HG02884 (cell line): ENCODE results near the gene HEXIM2.

Experiments used
- ATAC-seq: cut with Tn5 transposase; IDR thresholded peaks from one replicate; pipeline ENCODE4 v1.9.1; 2021; ENCODE audit warnings: mild to moderate bottlenecking, moderate library complexity; ENCODE audit not compliant: unreplicated experiment

HEXIM2 gene

DNA sequence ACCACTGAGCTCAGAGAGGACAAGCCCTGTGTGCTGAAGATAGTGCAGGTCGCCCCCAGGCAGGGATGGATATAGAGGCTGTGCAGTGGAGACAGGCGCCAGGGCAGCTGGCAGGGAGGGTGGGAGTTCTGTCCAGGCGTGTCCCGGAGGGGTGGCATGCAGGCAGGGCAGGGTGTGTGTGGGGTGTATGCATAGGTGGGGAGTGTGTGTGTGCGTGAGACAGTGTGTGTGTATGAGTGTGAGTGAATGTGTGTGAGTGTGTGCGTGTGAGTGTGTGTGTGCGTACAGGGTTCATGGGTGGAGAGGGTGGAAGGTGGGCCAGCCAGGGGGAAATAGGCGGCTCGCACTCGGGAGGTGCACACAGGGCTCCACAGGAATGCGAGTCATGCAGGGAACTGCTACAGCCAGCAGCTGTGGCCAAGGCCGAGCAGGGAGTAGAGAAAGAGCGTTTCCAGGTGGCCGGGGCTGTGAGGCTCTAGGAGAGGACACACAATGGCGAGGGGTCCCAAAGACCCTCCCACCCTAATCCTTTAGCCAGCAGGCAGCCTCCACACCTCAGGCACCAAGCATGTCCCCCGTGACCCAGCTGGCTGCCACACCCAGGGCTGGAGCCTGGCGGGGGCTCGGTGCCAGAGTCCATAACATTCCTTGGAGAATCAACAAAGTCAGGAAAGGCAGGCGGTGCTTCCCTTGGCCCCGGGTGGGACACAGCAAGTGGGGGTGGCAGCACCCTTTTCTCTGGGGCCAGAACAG is 34.0 kb upstream of the HEXIM2 start:
- ATAC-seq, result no peak

DNA sequence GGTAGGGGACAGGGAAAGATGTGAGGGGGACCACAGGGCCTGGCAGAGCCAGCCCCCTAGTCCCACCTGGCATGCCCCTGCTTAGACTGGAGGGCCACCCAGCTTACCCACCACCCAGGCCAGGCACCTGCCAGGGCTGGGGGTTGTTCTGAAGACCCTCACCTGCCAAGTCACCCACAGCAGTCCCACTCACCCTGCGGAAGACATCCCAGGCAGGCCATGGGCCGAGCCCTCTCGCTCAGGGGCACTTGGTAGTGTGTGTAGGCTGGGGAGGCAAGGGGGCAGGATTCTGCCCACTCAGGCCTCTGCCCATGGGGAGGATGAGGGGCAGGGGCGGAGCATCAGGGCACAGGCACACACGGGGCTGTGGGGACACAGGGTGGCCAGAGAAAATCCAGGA is 33.3 kb upstream of the HEXIM2 start:
- ATAC-seq, result no peak

DNA sequence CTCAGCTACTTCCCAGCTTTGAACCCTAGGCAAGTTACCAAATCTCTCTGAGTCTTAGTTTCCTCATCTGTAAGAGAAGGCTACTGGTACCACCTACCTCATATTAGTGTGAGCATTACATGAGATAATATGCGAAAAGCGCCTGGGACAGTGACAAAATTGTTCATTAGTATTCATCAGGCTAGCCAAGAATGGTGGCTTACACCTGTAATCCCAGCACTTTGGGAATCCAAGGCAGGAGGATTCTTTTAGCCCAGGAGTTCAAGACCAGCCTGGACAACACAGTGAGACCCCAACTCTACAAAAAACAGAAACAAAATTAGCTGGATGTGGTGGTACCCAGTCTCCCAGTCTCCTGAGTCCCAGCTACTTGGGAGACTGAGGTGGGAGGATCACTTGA is 32.7 kb upstream of the HEXIM2 start:
- ATAC-seq, result no peak

DNA sequence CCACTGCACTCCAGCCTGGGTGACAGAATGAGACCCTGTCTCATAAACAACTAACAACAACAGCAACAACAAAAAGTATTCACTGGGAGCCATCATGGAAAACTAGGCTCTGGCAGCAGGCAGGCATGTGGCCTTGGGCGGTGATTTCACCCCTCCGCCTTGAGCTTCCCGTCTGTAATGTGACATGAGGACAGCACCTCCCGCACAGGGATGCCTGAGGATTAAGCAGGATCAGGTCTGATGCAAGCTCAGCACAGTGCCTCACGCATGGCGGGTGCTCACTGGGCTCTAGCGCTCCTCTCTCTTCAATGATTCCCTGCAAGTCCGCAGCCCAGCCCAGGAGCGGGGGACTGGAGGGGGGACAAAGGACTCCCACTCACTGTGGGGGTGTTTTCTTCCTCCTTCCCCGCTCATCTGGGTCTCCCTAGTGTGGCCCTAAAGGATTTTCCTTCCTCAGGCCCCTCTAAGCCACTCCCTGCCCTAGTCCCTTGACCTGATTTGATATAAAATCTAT is 32.2 kb upstream of the HEXIM2 start:
- no peak for ATAC-seq

DNA sequence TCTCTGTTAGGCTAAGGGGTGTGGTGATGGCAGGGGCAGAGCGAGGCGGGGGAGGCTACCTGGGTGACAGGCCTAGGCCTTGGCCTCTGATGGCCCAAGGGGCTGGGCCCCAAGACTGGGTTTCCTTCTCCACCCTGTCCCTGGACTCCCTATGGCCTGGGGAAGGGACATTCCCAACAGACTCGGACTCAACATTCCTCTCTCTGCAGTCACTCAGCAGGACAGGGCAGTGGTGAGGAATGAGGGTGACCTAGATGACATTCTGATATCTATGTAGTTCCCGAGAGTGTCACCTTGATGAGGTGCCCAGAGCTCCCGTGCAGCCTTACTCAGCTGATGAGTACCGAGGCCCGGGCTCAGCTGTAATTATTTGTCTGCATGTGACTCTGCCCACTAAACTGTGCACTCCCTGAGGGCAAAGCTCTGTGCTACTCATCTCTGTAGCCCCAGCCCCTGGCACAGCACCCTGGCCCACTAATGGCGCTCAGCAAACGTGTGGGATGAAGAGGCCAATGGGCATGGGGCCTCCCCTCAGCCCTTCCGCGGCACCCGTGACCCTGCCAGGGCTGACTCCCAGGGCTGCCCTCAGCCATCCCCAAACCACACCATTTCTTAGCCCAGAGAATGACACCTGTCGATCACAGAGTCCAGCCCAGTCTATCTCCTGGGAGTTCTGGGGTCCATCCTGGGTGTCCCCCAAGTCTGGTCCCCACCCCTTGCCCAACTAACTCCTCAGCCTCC is 31.6 kb upstream of the HEXIM2 start:
- no peak for ATAC-seq

DNA sequence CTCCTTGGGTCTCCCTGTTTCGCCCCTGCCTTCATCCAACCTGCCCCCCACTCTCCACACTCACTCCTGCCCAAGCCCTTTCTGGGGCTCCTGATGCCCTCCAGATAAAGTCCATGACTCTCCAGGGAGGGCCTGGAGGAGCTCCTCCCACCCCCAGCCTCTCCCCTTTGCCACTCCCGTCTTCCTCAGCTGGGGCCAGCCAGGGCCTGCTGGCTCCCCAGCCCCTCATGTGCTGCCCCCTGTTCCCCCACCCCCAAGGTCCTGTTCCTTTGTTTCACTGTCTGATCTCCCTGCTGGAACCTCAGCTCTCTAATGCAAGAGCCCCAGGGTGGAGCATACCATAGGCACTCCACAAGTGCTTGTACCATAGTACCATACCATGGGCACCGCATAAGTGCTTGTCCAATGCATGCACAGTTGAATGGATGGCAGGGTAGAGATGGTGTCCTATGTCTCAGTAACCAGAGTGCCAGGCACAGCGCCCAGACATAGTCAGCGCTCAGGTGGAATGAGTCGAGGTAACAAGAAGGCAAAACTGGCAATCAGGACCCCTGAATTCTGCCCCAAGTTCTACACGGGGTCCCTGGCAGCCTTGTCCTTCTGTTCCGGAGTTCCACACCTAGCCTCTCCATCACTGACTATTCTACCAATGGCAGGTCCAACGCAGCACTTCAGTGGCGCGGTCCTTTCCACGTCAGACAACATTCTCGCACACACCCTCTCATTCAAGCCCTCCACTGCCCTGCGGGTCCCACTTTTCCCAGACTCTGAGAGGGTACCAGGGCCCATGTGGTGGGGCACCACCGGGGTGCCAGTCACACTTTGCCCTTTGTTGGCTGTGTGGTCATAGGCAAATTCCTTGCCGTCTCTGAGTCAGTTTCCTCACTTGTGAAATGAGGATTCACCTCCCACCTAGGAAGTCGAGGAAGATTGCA is 30.7 kb upstream of the HEXIM2 start:
- ATAC-seq, result no peak

DNA sequence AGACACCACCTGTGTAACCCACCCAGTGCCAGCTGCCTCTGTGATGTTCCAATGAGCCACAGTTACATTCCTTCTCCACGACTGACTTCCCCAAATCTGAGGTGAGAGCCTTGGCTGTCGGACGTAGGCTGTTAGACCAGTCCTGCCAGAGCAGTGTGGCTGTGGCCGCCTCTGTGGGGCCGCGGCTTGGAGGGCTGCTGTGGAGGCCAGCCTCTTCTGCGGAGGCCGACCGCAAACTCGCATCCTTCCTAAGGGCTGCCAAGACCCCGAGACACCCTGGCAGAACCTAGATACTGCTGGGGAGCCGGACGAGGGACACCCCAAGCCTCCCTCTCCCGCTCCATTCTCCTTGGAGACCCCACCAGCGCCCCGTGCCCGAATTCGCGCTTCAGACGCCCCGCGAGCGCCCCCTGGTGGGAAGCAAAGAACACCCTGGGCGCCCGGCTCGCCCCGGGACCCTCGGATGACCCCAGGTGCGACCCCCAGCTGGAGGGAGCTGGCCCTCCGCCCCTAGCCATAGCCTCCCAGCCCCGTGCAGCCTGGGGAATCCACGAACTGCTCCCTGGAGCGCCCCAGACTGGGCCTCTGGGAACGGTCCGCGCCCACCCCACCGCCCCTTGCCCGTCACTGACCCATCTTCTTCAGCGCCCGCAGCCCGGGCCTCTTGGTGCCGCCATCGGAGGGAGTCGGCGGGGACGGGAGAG is 29.9 kb upstream of the HEXIM2 start:
- ATAC-seq, result no peak

DNA sequence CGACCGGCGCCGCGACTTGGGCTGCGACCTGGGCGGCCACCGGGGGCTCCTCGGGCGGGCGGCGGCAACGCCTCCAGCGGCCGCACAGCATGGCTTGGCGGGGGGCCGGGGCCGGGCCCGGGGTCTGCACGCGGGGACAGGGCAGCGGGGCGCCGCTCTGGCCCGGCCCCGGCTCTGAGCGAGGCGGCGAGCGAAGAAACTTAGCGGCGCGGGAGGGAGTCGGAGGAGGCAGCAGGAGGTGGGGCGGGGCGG is 29.4 kb upstream of the HEXIM2 start, which contains the start of gene PLCD3:
Gene PLCD3 (minus strand): TSS at position 196 of the 252 bp plus-strand sequence. CDS start 105 bp downstream, at position 91.
- no peak for ATAC-seq

DNA sequence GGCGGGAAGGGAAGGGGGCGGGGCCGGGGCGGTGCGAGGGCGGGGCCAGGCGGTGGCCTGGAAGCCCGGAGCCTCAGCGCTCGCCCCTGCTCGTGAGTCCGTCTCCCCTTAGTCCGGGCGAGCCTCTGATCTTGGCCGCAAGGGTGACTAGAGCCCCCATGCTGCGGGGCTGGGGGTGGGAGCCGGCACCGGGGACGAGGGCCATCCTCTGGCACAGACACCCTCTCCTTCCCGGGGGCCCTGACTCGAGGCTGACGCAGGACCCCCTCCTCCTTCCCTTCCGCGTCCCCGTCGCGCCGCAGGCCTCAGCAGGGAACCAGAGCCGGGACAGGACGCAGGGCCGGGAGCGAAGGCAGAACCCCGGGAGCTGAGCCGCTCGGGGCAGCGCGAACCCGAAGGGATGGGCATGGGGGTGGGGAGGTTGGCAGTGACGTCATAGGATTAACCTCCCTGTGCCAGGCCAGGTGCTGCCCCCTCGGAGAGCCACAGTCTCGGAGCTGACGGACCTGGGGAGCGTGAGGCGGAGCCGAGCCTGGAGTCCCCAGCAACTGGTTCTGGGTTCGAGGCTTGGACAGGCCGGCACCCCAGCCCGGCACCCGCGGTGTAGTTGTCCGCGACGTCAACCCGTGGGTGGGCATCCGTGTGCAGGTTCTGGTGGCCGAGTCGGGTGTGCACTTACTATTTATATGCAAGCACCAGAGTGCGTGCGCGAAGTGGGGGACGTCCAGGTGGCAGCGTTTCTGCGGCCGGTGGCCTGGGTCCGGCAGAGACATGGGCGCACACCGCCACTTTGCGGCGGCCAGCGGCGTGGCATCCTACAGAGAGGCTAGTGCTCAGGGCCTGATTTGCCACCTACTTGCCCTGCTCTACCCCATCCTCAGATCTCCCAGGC is 28.9 kb upstream of the HEXIM2 start:
- no peak for ATAC-seq

DNA sequence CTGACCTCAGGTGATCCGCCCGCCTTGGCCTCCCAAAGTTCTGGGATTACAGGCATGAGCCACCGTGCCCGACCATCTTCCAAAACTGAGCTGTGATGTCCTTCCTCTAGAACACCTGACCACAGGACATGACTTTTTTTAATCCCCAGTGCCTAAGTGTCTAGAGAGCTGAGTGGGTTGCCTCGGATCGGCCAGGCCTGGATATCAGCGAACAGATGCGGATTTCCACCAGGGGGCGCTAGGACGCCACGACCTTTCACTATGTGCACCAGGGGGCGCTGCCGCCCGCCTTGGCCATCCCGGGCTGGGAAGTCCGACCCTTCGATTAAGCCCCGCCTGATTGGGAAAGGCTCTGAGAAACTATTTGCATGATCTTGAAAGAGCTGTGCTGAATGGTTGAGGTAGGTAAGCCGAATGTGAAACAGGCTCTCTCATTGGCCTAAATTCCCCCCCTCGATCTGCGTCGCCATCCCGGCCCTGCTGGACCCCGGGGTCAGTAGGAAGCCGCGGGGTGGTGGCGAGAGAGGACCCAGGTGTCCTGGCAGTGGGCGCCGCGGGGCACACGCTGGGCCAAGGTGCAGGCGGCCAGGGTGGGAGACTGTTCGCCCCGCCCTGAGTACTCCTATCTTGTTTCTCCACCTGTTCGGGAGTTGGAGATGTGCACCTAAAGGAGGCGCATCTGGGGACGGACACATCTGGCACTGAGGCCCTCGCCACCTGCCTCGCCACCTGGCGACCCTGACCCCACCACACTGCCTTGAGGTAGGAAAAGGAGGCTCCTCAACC is 26.3 kb upstream of the HEXIM2 start, which contains the start of gene ACBD4:
Gene ACBD4 (plus strand): TSS at position 496 of the 786 bp plus-strand sequence. CDS start 458 bp downstream, outside the sequence.
- peak; percentile 77 for ATAC-seq

DNA sequence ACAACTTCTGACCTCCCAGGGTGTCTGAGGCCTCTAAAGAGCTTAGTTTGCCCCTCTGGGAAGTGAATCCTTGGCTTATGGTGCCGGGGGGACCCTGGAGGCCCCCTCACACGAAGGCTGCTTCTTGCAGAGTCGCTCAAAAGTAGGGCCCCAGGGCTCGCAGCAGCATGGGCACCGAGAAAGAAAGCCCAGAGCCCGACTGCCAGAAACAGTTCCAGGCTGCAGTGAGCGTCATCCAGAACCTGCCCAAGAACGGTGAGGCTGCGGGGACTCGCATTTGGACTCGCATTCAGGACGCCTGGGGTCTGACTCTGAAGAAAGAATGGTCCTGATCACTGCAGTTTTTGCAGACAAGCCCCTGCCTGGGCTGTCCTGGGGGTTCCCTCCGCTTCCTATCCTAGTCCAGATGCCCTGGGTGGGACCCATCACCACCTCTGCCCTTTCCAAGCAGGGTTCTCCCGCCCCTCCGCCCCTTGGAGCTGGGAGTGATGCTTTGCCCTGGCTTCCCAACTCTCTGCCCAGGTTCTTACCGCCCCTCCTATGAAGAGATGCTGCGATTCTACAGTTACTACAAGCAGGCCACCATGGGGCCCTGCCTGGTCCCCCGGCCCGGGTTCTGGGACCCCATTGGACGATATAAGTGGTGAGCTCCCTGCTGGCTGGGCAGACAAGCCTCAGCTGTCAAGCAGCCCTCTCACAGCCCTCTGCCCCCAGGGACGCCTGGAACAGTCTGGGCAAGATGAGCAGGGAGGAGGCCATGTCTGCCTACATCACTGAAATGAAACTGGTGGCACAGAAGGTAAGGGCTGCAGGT is 25.5 kb upstream of the HEXIM2 start:
- ATAC-seq, result no peak

DNA sequence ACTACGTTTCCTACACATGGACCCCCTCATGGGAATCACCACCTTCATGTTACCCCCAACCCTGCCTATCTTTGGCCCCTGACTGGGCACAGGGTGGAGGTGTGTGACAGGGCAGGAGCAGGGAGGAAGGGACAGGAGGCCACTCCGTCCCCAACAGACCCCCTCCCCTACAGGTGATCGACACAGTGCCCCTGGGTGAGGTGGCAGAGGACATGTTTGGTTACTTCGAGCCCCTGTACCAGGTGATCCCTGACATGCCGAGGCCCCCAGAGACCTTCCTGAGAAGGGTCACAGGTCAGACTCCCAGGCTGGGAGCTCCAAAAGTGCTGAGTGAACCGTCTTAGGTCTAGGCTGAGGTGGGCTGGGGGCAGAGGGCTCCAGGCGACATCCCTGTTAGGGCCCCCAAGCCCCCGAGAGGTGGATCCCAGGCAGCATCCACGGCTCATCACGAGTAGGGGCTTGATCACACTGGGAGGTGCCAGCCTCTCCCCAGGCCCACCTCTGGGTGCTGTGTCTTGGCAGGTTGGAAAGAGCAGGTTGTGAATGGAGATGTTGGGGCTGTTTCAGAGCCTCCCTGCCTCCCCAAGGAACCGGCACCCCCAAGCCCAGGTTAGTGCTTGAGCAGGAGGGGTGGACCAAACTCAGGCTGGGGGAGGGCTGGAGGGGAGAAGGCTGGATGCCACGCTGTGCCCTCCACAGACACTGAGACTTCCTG is 24.7 kb upstream of the HEXIM2 start:
- no peak for ATAC-seq

DNA sequence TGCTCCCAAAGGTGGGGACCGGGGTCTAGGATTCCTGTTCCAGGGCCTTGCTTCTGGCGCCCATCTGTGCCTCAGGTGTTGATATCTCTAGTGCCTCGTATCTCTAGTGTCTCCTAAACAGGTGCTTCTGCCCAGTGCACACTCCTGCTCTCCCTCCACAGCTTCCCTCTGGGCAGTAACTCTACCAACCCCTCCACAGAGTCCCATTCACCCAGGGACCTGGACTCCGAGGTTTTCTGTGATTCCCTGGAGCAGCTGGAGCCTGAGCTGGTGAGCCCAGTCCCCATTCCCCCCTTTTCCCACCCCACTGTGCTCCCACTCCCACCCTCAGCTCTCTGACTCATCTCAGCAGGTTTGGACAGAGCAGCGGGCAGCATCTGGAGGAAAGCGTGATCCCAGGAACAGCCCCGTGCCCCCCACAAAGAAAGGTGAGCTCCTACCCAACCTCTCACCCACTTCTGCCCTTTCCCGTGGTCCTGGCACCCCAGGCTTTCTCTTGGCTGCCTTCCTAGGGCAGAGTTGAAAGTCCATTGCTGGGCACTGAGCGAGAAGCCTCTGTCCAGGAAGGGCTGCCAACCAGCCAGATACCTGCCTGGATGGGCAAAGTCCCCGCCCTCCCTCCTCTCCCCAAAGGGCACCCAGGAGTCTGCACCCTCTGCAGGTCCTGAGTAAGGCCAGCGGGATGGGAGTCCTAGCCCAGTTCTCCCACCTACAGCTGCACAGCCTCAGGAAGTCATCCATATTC is 23.9 kb upstream of the HEXIM2 start:
- no peak for ATAC-seq

DNA sequence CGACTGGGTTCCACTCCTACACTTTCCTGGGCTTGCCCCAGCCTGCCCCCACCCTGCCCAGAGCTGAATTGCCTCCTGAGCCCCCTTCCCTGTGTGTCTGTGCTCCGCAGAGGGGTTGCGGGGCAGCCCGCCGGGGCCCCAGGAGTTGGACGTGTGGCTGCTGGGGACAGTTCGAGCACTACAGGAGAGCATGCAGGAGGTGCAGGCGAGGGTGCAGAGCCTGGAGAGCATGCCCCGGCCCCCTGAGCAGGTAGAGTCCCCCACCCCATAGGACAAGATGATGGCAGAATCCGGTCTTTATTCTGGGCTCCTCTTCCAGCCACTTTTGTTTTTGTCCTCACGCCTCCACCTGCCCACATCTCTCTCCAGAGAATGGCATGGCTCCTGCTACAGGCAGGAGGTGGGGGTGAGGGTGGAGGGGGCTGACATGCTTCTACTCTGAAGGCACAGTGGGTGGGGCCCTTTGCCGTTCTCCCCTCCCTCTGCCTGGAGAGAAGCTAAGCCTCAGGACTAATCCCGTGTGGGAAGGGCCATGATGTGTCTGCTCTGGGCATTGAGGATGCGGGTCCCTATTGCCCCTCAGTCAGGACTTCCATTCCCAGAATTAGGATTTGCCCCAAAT is 22.7 kb upstream of the HEXIM2 start:
- ATAC-seq, result no peak

DNA sequence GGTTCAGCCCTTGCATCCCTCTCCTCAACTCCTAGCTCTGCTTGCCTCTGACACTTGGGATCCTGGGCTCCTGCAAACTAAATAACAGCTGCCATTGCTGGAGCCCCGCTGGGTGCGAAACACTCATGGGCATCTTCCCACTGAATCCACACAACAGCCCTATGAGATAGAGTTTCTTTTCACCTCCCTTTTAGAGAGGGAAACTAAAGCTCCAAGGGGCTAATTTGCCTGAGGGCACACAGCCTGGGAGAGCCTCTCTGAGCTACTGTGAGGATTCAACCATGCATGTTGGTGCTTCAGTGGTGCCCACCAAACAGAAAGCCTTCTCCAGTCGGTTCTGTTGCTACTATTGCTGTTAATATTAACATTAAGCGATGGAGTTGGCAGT is 22.1 kb upstream of the HEXIM2 start:
- ATAC-seq, result no peak

DNA sequence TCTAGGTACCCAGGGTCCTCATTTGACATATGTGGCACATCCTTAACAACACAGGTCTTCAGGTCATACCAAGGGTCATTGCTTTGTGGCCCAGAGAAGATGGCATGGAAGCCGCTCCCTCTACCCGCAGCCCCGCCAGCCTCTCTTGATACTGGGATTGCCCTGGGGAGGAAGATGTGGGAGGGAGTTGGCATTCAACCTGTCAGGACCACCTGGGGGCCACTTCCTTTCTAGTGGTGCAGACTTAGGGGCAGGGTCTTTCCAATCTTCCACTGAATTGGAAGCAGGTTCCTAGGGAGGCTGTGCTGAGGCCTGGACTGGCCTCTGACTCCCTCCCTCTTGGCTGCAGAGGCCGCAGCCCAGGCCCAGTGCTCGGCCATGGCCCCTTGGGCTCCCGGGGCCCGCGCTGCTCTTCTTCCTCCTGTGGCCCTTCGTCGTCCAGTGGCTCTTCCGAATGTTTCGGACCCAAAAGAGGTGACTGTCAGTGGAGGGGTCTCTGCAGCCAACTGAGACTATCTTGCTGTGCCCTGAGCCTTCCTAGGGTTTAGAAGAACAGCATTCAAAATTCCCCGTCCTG is 18.5 kb upstream of the HEXIM2 start:
- no peak for ATAC-seq
